Panc1 (cell line): ENCODE measurements around the gene INCA1.

Experiments used
- POLR2AphosphoS5 ChIP-seq: IDR thresholded peaks from 2 replicates; pipeline ENCODE4 v1.6.1; 2012; ENCODE audit warnings: mild to moderate bottlenecking, low read depth, low read length, moderate library complexity
- TF ChIP-seq, protein P1 (sequence below): fragments of 450-650 bp; IDR thresholded peaks from 2 replicates; pipeline ENCODE4 v1.5.1; 2017; ENCODE audit warnings: mild to moderate bottlenecking
- TF ChIP-seq, protein P2 (sequence below), 2 experiments: IDR thresholded peaks; 2 replicates each; pipeline ENCODE4 v1.6.1; 2011 to 2012; ENCODE audit warnings: low read depth in 2 of 2, control low read depth in 1 of 2, low read length in 1 of 2, mild to moderate bottlenecking in 1 of 2, moderate library complexity in 1 of 2; ENCODE audit not compliant: insufficient read depth in 1 of 2

DNA sequence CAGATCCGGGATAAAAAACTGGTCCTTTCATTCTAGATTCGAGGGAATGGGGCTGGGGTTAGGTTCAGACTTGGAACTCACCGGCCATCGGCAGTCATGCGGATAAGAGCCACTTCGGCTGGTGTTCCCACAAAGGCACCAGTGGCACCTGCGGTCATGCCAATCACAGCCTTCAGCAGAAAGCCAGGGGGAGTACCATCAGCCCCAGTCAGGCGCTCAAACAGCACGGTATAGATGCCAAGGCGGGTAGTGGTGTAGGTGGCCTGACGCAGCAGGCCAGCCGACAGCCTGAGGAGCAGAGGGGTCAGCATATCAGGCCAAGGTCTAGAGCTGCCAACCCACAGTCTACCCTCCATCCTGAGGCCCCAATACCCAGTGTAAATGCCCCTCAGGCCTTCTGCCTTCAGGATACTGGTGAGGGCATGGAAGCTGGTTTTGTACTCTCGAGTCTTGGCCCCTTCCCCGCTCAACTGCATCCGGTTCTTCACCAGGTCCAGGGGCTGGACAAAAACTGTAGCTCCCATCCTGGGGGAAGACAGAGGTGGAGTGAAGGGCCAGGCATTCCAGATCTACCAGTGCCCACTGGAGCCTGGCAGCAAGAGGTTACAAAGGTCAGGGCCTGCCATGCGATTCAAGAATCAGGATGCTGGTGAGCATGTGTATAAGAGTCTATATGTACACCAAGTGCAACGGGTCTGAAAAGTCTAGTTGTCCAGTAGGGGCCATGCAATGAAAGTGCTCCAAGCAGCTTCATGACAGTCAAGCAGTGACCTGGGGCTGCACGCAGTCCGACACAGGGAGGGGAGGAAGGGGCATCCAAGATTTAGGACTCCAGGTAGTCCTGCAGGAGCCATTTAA lies 58.4 kb downstream of the INCA1 start:
- TF ChIP-seq POLR2AphosphoS5, result no peak
- TF ChIP-seq, protein P1, sequence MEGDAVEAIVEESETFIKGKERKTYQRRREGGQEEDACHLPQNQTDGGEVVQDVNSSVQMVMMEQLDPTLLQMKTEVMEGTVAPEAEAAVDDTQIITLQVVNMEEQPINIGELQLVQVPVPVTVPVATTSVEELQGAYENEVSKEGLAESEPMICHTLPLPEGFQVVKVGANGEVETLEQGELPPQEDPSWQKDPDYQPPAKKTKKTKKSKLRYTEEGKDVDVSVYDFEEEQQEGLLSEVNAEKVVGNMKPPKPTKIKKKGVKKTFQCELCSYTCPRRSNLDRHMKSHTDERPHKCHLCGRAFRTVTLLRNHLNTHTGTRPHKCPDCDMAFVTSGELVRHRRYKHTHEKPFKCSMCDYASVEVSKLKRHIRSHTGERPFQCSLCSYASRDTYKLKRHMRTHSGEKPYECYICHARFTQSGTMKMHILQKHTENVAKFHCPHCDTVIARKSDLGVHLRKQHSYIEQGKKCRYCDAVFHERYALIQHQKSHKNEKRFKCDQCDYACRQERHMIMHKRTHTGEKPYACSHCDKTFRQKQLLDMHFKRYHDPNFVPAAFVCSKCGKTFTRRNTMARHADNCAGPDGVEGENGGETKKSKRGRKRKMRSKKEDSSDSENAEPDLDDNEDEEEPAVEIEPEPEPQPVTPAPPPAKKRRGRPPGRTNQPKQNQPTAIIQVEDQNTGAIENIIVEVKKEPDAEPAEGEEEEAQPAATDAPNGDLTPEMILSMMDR, result no peak
- TF ChIP-seq, protein P2, sequence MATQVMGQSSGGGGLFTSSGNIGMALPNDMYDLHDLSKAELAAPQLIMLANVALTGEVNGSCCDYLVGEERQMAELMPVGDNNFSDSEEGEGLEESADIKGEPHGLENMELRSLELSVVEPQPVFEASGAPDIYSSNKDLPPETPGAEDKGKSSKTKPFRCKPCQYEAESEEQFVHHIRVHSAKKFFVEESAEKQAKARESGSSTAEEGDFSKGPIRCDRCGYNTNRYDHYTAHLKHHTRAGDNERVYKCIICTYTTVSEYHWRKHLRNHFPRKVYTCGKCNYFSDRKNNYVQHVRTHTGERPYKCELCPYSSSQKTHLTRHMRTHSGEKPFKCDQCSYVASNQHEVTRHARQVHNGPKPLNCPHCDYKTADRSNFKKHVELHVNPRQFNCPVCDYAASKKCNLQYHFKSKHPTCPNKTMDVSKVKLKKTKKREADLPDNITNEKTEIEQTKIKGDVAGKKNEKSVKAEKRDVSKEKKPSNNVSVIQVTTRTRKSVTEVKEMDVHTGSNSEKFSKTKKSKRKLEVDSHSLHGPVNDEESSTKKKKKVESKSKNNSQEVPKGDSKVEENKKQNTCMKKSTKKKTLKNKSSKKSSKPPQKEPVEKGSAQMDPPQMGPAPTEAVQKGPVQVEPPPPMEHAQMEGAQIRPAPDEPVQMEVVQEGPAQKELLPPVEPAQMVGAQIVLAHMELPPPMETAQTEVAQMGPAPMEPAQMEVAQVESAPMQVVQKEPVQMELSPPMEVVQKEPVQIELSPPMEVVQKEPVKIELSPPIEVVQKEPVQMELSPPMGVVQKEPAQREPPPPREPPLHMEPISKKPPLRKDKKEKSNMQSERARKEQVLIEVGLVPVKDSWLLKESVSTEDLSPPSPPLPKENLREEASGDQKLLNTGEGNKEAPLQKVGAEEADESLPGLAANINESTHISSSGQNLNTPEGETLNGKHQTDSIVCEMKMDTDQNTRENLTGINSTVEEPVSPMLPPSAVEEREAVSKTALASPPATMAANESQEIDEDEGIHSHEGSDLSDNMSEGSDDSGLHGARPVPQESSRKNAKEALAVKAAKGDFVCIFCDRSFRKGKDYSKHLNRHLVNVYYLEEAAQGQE (IDR thresholded peaks at IDR 0.05; ENCODE audit: insufficient read depth in 1 of 2, low read depth in 2 of 2, low read length in 1 of 2), result no peak
